H9 (cell line): ENCODE results near the gene VPREB1. TPM values are rescaled to one million over a fixed set of nuclear protein-coding genes. Genes with fewer than 3 reads are reported as not detected.
"Not testable (repeated sequence)": the region's sequence is repeated elsewhere in the genome, so short reads cannot be mapped to it uniquely, and the experiment has no call there.

ENCODE experiments used
- DNase-seq: peaks from one replicate; pipeline ENCODE4 v3.0.0-alpha.2; 2017
- H2AFZ ChIP-seq: one replicate; pipeline ENCODE4 v1.6.1; 2013; ENCODE audit warnings: mild to moderate bottlenecking, low read length, control low read depth, moderate library complexity
- H2AK5ac ChIP-seq: 2 replicates; pipeline ENCODE4 v1.6.1; 2013; ENCODE audit warnings: low read length, control low read depth, mixed read lengths; ENCODE audit not compliant: insufficient read length
- H2BK120ac ChIP-seq: one replicate; pipeline ENCODE4 v1.6.1; 2013; ENCODE audit warnings: low read depth, mild to moderate bottlenecking, low read length, control low read depth, inconsistent platforms; ENCODE audit not compliant: poor library complexity, severe bottlenecking
- H2BK12ac ChIP-seq: 2 replicates; pipeline ENCODE4 v1.6.1; 2013; ENCODE audit warnings: low read length, control low read depth, mixed read lengths, low read depth; ENCODE audit not compliant: insufficient read length
- H2BK15ac ChIP-seq: 2 replicates; pipeline ENCODE4 v1.6.1; 2013; ENCODE audit warnings: low read depth, low read length, control low read depth
- H2BK20ac ChIP-seq: one replicate; pipeline ENCODE4 v1.6.1; 2013; ENCODE audit warnings: low read depth, mild to moderate bottlenecking, low read length, control low read depth, inconsistent platforms; ENCODE audit not compliant: poor library complexity, severe bottlenecking
- H2BK5ac ChIP-seq: 2 replicates; pipeline ENCODE4 v1.6.1; 2013; ENCODE audit warnings: low read length, control low read depth, mixed read lengths; ENCODE audit not compliant: insufficient read length
- H3K14ac ChIP-seq: 2 replicates; pipeline ENCODE4 v1.6.1; 2013; ENCODE audit warnings: low read length, control low read depth; ENCODE audit not compliant: insufficient read depth
- H3K18ac ChIP-seq: 2 replicates; pipeline ENCODE4 v1.6.1; 2013; ENCODE audit warnings: low read depth, mild to moderate bottlenecking, mixed read lengths, low read length, control low read depth; ENCODE audit not compliant: insufficient read length
- H3K23ac ChIP-seq: 2 replicates; pipeline ENCODE4 v1.6.1; 2013; ENCODE audit warnings: low read length, control low read depth, mixed read lengths, low read depth; ENCODE audit not compliant: insufficient read length
- H3K23me2 ChIP-seq: 2 replicates; pipeline ENCODE4 v1.6.1; 2013; ENCODE audit warnings: low read depth, mild to moderate bottlenecking, mixed read lengths, low read length, control low read depth; ENCODE audit not compliant: insufficient read length, poor library complexity, severe bottlenecking
- H3K27ac ChIP-seq: 2 replicates; pipeline ENCODE4 v1.5.1; 2013; ENCODE audit warnings: low read length, control low read depth, mixed read lengths, low read depth; ENCODE audit not compliant: insufficient read length
- H3K27me3 ChIP-seq: 2 replicates; pipeline ENCODE4 v1.6.1; 2013; ENCODE audit warnings: low read length, control low read depth, inconsistent platforms; ENCODE audit not compliant: insufficient read depth
- H3K4ac ChIP-seq: 2 replicates; pipeline ENCODE4 v1.6.1; 2013; ENCODE audit warnings: low read depth, mild to moderate bottlenecking, control low read depth, inconsistent platforms, low read length, moderate library complexity
- H3K4me1 ChIP-seq: 2 replicates; pipeline ENCODE4 v1.6.1; 2013; ENCODE audit warnings: low read length, control low read depth, inconsistent platforms; ENCODE audit not compliant: insufficient read depth
- H3K4me2 ChIP-seq: 2 replicates; pipeline ENCODE4 v1.6.1; 2013; ENCODE audit warnings: low read length, control low read depth, mixed read lengths; ENCODE audit not compliant: insufficient read length, insufficient read depth
- H3K56ac ChIP-seq: 2 replicates; pipeline ENCODE4 v1.6.1; 2013; ENCODE audit warnings: low read depth, mild to moderate bottlenecking, mixed read lengths, low read length, control low read depth; ENCODE audit not compliant: insufficient read length
- H3K79me1 ChIP-seq: 2 replicates; pipeline ENCODE4 v1.6.1; 2013; ENCODE audit warnings: low read depth, mild to moderate bottlenecking, moderate library complexity, low read length, control low read depth, inconsistent platforms; ENCODE audit not compliant: insufficient read depth, poor library complexity, severe bottlenecking
- H3K79me2 ChIP-seq: 2 replicates; pipeline ENCODE4 v1.6.1; 2013; ENCODE audit warnings: low read length, control low read depth, inconsistent platforms; ENCODE audit not compliant: insufficient read depth
- H3K9ac ChIP-seq: 2 replicates; pipeline ENCODE4 v1.6.1; 2013; ENCODE audit warnings: low read length, control low read depth, mixed read lengths; ENCODE audit not compliant: insufficient read length; ENCODE audit errors: extremely low read depth
- H3K9me3 ChIP-seq: one replicate; pipeline ENCODE4 v1.6.1; 2013; ENCODE audit warnings: low read depth, low read length, inconsistent platforms; ENCODE audit not compliant: control insufficient read depth
- H3T11ph ChIP-seq: one replicate; pipeline ENCODE4 v1.6.1; 2013; ENCODE audit warnings: mild to moderate bottlenecking, low read length, control low read depth, inconsistent platforms
- H4K20me1 ChIP-seq: one replicate; pipeline ENCODE4 v1.6.1; 2013; ENCODE audit not compliant: control insufficient read depth, insufficient read length, insufficient read depth
- H4K5ac ChIP-seq: 2 replicates; pipeline ENCODE4 v1.6.1; 2013; ENCODE audit warnings: low read depth, mild to moderate bottlenecking, mixed read lengths, low read length, control low read depth; ENCODE audit not compliant: insufficient read length
- H4K8ac ChIP-seq: replicated peaks from 2 replicates; pipeline ENCODE4 v1.6.1; 2013; ENCODE audit warnings: low read length, control low read depth, mixed read lengths, low read depth; ENCODE audit not compliant: insufficient read length
- H4K91ac ChIP-seq: 2 replicates; pipeline ENCODE4 v1.6.1; 2013; ENCODE audit warnings: low read depth, mild to moderate bottlenecking, moderate library complexity, mixed read lengths, low read length, control low read depth; ENCODE audit not compliant: insufficient read length
- H3K27ac Mint-ChIP-seq, 3 experiments: 2 replicates in 2 of 3; 3 replicates in 1 of 3; pipeline ENCODE4 v1.8.0; 2020 to 2021; ENCODE audit warnings: mixed read lengths in 3 of 3, mild to moderate bottlenecking in 1 of 3, moderate library complexity in 1 of 3
- H3K27me3 Mint-ChIP-seq: 2 replicates; pipeline ENCODE4 v1.8.0; 2021; ENCODE audit warnings: low read depth, mild to moderate bottlenecking, moderate library complexity, mixed read lengths
- H3K36me3 Mint-ChIP-seq, 3 experiments: 2 replicates in 2 of 3; 3 replicates in 1 of 3; pipeline ENCODE4 v1.8.0; 2020 to 2021; ENCODE audit warnings: low read depth in 3 of 3, mixed read lengths in 3 of 3; ENCODE audit not compliant: insufficient read depth in 1 of 3
- H3K4me1 Mint-ChIP-seq, 2 experiments: 2 replicates each; pipeline ENCODE4 v1.8.0; 2020; ENCODE audit warnings: mixed read lengths in 2 of 2
- H3K4me3 Mint-ChIP-seq, 2 experiments: 2 replicates in 1 of 2; 3 replicates in 1 of 2; pipeline ENCODE4 v1.8.0; 2020 to 2021; ENCODE audit warnings: mild to moderate bottlenecking in 2 of 2, mixed read lengths in 2 of 2, moderate library complexity in 1 of 2
- H3K9me3 Mint-ChIP-seq, 2 experiments: 2 replicates in 1 of 2; 3 replicates in 1 of 2; pipeline ENCODE4 v1.8.0; 2020; ENCODE audit warnings: mild to moderate bottlenecking in 2 of 2, mixed read lengths in 2 of 2, moderate library complexity in 1 of 2
- WGBS: extraction: QIAGEN DNeasy Blood & Tissue Kit; methylation state at CpG from one replicate; pipeline ENCODE4 v1.1.7; 2013; ENCODE audit warnings: missing lambda C conversion rate, low lambda C conversion rate, mixed read lengths; ENCODE audit not compliant: insufficient read length; ENCODE audit errors: extremely low coverage; 5-methylcytosine and 5-hydroxymethylcytosine counted together
- total RNA-seq: library from RNA; stranded (reverse); gene quantifications from 2 replicates; pipeline ENCODE4 v1.2.1, GENCODE V29; 2021

Gene VPREB1
- total RNA-seq, 1 experiment from 2014 or later = not detected

DNA sequence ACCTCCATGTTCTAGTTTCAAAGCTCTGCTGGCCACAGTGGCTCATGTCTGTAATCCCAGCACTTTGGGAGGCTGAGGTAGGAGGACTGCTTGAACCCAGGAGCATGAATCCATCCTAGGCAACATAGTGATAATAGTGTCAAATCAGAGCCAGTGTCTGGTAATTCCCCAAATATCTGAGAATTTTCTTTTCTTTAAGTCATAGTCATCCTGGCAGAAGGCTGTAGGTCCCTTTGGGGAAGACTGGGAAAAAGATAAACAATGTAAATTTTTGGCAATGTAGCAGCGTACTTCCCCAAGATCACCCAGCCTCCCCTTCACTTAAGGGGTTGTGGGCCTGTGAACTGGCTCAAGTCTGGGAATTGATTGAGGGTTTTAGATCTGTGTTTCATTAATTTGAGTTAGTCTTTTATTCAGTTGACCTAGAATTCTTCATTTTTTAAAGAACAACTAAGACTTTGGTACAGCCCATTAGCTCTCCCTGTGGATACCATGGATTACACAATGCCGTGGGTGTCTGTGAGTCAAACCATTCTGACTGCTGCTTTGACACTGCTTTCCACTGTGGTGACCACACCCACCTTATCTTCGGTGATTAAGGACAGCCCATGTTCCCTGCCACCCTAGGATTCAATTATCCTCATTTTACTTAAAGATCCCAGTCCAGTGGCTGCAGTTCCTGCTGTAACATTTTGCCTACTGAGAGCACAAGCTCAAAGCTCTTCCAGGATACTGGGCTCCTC is 17.9 kb downstream of the VPREB1 start:
- H3K9ac ChIP-seq, H3K56ac ChIP-seq, H3K23me2 ChIP-seq, H3T11ph ChIP-seq, H4K5ac ChIP-seq, H3K4me1 ChIP-seq, DNase-seq, H2BK5ac ChIP-seq, H4K8ac ChIP-seq, H2AK5ac ChIP-seq, H2BK15ac ChIP-seq, H3K36me3 Mint-ChIP-seq, H3K18ac ChIP-seq, H2BK120ac ChIP-seq, H4K20me1 ChIP-seq, H3K4me1 Mint-ChIP-seq, H3K9me3 ChIP-seq, H3K4me3 Mint-ChIP-seq, H3K4me2 ChIP-seq, H2BK20ac ChIP-seq, H2AFZ ChIP-seq, H3K14ac ChIP-seq, H3K79me1 ChIP-seq, H3K27ac Mint-ChIP-seq, H3K79me2 ChIP-seq, H3K23ac ChIP-seq, H2BK12ac ChIP-seq, H3K27ac ChIP-seq, H3K4ac ChIP-seq, H4K91ac ChIP-seq: not testable (repeated sequence)
- Mint-ChIP-seq H3K27me3 (peaks cover 99% of the 10 kb centered on the region), H3K9me3 (peaks cover 10 to 22% of the 10 kb centered on the region in 2 experiments)
- H3K27me3 ChIP-seq = peaks cover 35% of the 10 kb centered on the region; the same call in 1 of the 2 replicates
- no CpG with 5 or more reads among the region's 3 CpGs for WGBS

GRCh38 chr22:22263823-22264222 is 19.2 kb downstream of the VPREB1 start:
- H3K9ac ChIP-seq, H3K4me3 Mint-ChIP-seq, H3K23ac ChIP-seq, H3K79me2 ChIP-seq, H2BK120ac ChIP-seq, H2BK12ac ChIP-seq, H4K5ac ChIP-seq, H3K27ac Mint-ChIP-seq, H2AK5ac ChIP-seq, H2BK15ac ChIP-seq, DNase-seq, H2BK5ac ChIP-seq, H3K14ac ChIP-seq, H3K4ac ChIP-seq, H2AFZ ChIP-seq, H3K4me1 ChIP-seq, H3K23me2 ChIP-seq, H3K4me2 ChIP-seq, H2BK20ac ChIP-seq, H4K91ac ChIP-seq, H3K4me1 Mint-ChIP-seq, H4K20me1 ChIP-seq, H3K9me3 ChIP-seq, H3K18ac ChIP-seq, H3K36me3 Mint-ChIP-seq, H4K8ac ChIP-seq, H3K27ac ChIP-seq, H3K56ac ChIP-seq, H3K79me1 ChIP-seq, H3T11ph ChIP-seq: not testable (repeated sequence)
- Mint-ChIP-seq H3K9me3 (peaks cover 10 to 16% of the 10 kb centered on the region in 2 experiments), H3K27me3 (peaks cover 97% of the 10 kb centered on the region)
- peaks cover 35% of the 10 kb centered on the region; the same call in 1 of the 2 replicates for H3K27me3 ChIP-seq
- no CpG with 5 or more reads among the region's 3 CpGs for WGBS
